SK-N-SH (cell line): ENCODE results near the gene TRPM7. TPM values are rescaled to one million over a fixed set of nuclear protein-coding genes. Genes with fewer than 3 reads are reported as not detected.

ENCODE experiments used
- CTCF ChIA-PET: fragments of 300-600, 350-600 bp; formaldehyde crosslinking; extraction: SDS; loops from one replicate; lab custom pipeline; 2021; lab: Yijun Ruan, JAX
- POLR2A ChIA-PET: fragments of 350-600 bp; sonication (Branson Sonifier 250); formaldehyde crosslinking; extraction: SDS; loops from one replicate; lab custom pipeline; 2020; ENCODE audit warnings: antibody characterized with exemption, inconsistent platforms; lab: Yijun Ruan, JAX
- DNase-seq: peaks from one replicate; pipeline ENCODE4 v3.0.0; 2012
- H2AFZ ChIP-seq: fragments of 200-600 bp; sonication (generic); 2 replicates; pipeline ENCODE4 v1.8.1; 2016; ENCODE audit warnings: antibody characterized with exemption, mild to moderate bottlenecking, low read depth
- H3F3A ChIP-seq: fragments of 200-600 bp; sonication (generic); replicated peaks from 2 replicates; pipeline ENCODE3; 2016; ENCODE audit warnings: antibody characterized with exemption, mild to moderate bottlenecking; ENCODE audit not compliant: insufficient read depth
- H3K27ac ChIP-seq, 2 experiments: fragments of 200-500 bp in 1 of 2; fragments of 200-600 bp in 1 of 2; sonication (Bioruptor generic) in 1 of 2; sonication (generic), shearing (Covaris generic) in 1 of 2; 2 replicates each; pipeline versions ENCODE4 v1.5.1 to v1.6.1; 2014 to 2016; ENCODE audit warnings: low read depth in 2 of 2, inconsistent platforms in 1 of 2, low read length in 1 of 2, mild to moderate bottlenecking in 1 of 2, mixed read lengths in 1 of 2
- H3K27me3 ChIP-seq: fragments of 200-600 bp; sonication (generic), shearing (Covaris generic); 2 replicates; pipeline ENCODE4 v1.6.1; 2016; ENCODE audit warnings: mixed run types; ENCODE audit not compliant: insufficient read depth
- H3K36me3 ChIP-seq, 2 experiments: fragments of 200-500 bp in 1 of 2; fragments of 200-600 bp in 1 of 2; sonication (Bioruptor generic) in 1 of 2; sonication (generic) in 1 of 2; replicated peaks in 1 of 2; 2 replicates each; pipeline versions ENCODE3 to v1.5.1; 2014 to 2016; ENCODE audit warnings: low read length in 1 of 2, mild to moderate bottlenecking in 1 of 2; ENCODE audit not compliant: insufficient read depth in 2 of 2, control insufficient read depth in 1 of 2
- H3K4me1 ChIP-seq, 2 experiments: fragments of 200-500 bp in 1 of 2; fragments of 200-600 bp in 1 of 2; sonication (Bioruptor generic) in 1 of 2; sonication (generic), shearing (Covaris generic) in 1 of 2; 2 replicates each; pipeline versions ENCODE4 v1.5.1 to v1.6.1; 2014 to 2016; ENCODE audit warnings: low read depth in 1 of 2, low read length in 1 of 2, mixed run types in 1 of 2; ENCODE audit not compliant: insufficient read depth in 2 of 2, control insufficient read depth in 1 of 2
- H3K4me2 ChIP-seq: fragments of 200-600 bp; sonication (generic), shearing (Covaris generic); 2 replicates; pipeline ENCODE4 v1.6.1; 2017; ENCODE audit warnings: mixed run types
- H3K4me3 ChIP-seq, 2 experiments: fragments of 200-500 bp in 1 of 2; fragments of 200-600 bp in 1 of 2; sonication (Bioruptor generic) in 1 of 2; sonication (generic), shearing (Covaris generic) in 1 of 2; 2 replicates each; pipeline versions ENCODE4 v1.5.1 to v1.8.1; 2014 to 2016; ENCODE audit warnings: low read depth in 2 of 2, inconsistent platforms in 1 of 2, low read length in 1 of 2, mild to moderate bottlenecking in 1 of 2, mixed read lengths in 1 of 2, moderate library complexity in 1 of 2
- H3K79me2 ChIP-seq: fragments of 200-600 bp; sonication (generic); 2 replicates; pipeline ENCODE4 v1.8.1; 2017; ENCODE audit warnings: mild to moderate bottlenecking; ENCODE audit not compliant: insufficient read depth
- H3K9ac ChIP-seq: fragments of 200-600 bp; sonication (generic); 2 replicates; pipeline ENCODE4 v1.6.1; 2017; ENCODE audit warnings: mixed run types
- H3K9me2 ChIP-seq: fragments of 200-600 bp; sonication (generic); 2 replicates; pipeline ENCODE4 v1.6.1; 2017; ENCODE audit warnings: mixed run types
- H3K9me3 ChIP-seq: fragments of 200-600 bp; sonication (generic); 2 replicates; pipeline ENCODE4 v1.6.1; 2017; ENCODE audit warnings: mixed run types, mild to moderate bottlenecking, moderate library complexity
- H4K20me1 ChIP-seq: fragments of 200-600 bp; sonication (generic); 2 replicates; pipeline ENCODE4 v1.6.1; 2017; ENCODE audit warnings: mild to moderate bottlenecking, mixed run types; ENCODE audit not compliant: insufficient read depth
- CHD2 ChIP-seq: fragments of 150-350 bp; IDR thresholded peaks from 2 replicates; pipeline ENCODE4 v1.6.1; 2018; ENCODE audit warnings: low read length; ENCODE audit not compliant: partially characterized antibody
- EP300 ChIP-seq, 2 experiments: IDR thresholded peaks; 2 replicates each; pipeline versions ENCODE4 v1.4.0 to v1.6.1; 2012; ENCODE audit warnings: borderline replicate concordance in 1 of 2, low read depth in 1 of 2, low read length in 1 of 2
- EZH2phosphoT487 ChIP-seq: fragments of 200-600 bp; sonication (generic); IDR thresholded peaks from 2 replicates; pipeline ENCODE4 v1.6.1; 2017; ENCODE audit warnings: low read depth, mixed run types, mild to moderate bottlenecking, antibody characterized with exemption, moderate library complexity, borderline replicate concordance
- FOSL2 ChIP-seq: IDR thresholded peaks from 2 replicates; pipeline ENCODE4 v1.4.0; 2012; ENCODE audit warnings: low read depth, mild to moderate bottlenecking, moderate library complexity, borderline replicate concordance
- FOXJ3 ChIP-seq: sonication (generic); formaldehyde crosslinking; IDR thresholded peaks from 2 replicates; pipeline ENCODE4 v1.5.1; 2020; ENCODE audit warnings: mild to moderate bottlenecking, missing genetic modification reagents
- GABPA ChIP-seq: IDR thresholded peaks from 2 replicates; pipeline ENCODE4 v1.4.0; 2012; ENCODE audit warnings: low read depth, mild to moderate bottlenecking
- MEF2A ChIP-seq: IDR thresholded peaks from 2 replicates; pipeline ENCODE4 v1.4.0; 2012; ENCODE audit warnings: low read depth, borderline replicate concordance
- MXI1 ChIP-seq: IDR thresholded peaks from 2 replicates; pipeline ENCODE4 v1.6.1; 2012; ENCODE audit warnings: mild to moderate bottlenecking, low read depth, low read length, improper control_type of control experiment
- RCOR1 ChIP-seq: fragments of 150-350 bp; IDR thresholded peaks from 2 replicates; pipeline ENCODE4 v1.6.1; 2017; ENCODE audit warnings: antibody characterized with exemption, low read length
- RFX5 ChIP-seq: IDR thresholded peaks from 2 replicates; pipeline ENCODE4 v1.6.1; 2012; ENCODE audit warnings: mild to moderate bottlenecking, improper control_type of control experiment, low read length
- SMC3 ChIP-seq: IDR thresholded peaks from 2 replicates; pipeline ENCODE4 v1.6.1; 2012; ENCODE audit warnings: low read depth, low read length, improper control_type of control experiment
- TCF12 ChIP-seq: IDR thresholded peaks from 2 replicates; pipeline ENCODE4 v1.4.0; 2012
- YY1 ChIP-seq: IDR thresholded peaks from 2 replicates; pipeline ENCODE4 v1.4.0; 2012; ENCODE audit warnings: low read depth, mild to moderate bottlenecking
- WGBS: methylation state at CpG from one replicate; pipeline ENCODE4 v1.1.6; 2017; ENCODE audit warnings: low lambda C conversion rate; 5-methylcytosine and 5-hydroxymethylcytosine counted together
- polyA plus RNA-seq, 3 experiments: library from polyadenylated mRNA; depleted of rRNA; stranded (reverse); fragments of >200 nt; gene quantifications; 2 replicates each; pipeline ENCODE4 v1.2.3, GENCODE V29; 2012
- TF ChIP-seq, protein P1 (sequence below): fragments of 200-600 bp; sonication (generic); IDR thresholded peaks from 2 replicates; pipeline ENCODE4 v1.6.1; 2017; ENCODE audit warnings: antibody characterized with exemption, mild to moderate bottlenecking, moderate library complexity
- TF ChIP-seq, protein P2 (sequence below): IDR thresholded peaks from 2 replicates; pipeline ENCODE4 v1.6.1; 2012; ENCODE audit warnings: mild to moderate bottlenecking, low read depth, low read length, moderate library complexity
- TF ChIP-seq, protein P3 (sequence below): IDR thresholded peaks from 2 replicates; pipeline ENCODE4 v1.4.0; 2012; ENCODE audit warnings: low read depth, borderline replicate concordance

The TRPM7 gene
- polyA plus RNA-seq, 1 of the 3 experiments (the other 2 are of a cell fraction) = 5.1 TPM

DNA sequence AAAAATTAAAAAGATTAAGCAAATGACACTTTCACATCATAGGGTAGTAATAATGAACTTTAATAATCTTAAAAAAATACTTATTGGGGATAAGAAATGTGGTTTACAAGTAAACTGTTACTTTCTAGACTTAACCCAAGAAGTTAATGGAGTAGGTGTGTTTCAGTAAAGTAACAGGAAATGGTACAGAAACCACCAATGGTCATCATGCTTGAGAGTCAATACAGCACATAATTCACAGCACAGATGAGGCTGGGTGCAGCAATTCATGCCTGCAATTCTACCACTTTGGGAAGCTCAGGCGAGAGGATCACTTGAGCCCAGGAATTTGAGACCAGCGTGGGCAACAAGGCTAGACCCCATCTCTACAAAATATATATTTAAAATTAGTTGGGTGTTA, 128.6 kb downstream of the TRPM7 start (continued):
- TF ChIP-seq, protein P1, sequence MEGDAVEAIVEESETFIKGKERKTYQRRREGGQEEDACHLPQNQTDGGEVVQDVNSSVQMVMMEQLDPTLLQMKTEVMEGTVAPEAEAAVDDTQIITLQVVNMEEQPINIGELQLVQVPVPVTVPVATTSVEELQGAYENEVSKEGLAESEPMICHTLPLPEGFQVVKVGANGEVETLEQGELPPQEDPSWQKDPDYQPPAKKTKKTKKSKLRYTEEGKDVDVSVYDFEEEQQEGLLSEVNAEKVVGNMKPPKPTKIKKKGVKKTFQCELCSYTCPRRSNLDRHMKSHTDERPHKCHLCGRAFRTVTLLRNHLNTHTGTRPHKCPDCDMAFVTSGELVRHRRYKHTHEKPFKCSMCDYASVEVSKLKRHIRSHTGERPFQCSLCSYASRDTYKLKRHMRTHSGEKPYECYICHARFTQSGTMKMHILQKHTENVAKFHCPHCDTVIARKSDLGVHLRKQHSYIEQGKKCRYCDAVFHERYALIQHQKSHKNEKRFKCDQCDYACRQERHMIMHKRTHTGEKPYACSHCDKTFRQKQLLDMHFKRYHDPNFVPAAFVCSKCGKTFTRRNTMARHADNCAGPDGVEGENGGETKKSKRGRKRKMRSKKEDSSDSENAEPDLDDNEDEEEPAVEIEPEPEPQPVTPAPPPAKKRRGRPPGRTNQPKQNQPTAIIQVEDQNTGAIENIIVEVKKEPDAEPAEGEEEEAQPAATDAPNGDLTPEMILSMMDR = no peak
- no peak for TF ChIP-seq EP300 (IDR thresholded peaks at IDR 0.05; ENCODE audit: borderline replicate concordance in 1 of 2, low read depth in 1 of 2, low read length in 1 of 2)
- no peak for TF ChIP-seq YY1
- TF ChIP-seq GABPA = no peak
- TF ChIP-seq RFX5 = no peak
- TF ChIP-seq MXI1 = no peak
- no peak for TF ChIP-seq FOSL2
- TF ChIP-seq, all 33 proteins: peak for 0

DNA sequence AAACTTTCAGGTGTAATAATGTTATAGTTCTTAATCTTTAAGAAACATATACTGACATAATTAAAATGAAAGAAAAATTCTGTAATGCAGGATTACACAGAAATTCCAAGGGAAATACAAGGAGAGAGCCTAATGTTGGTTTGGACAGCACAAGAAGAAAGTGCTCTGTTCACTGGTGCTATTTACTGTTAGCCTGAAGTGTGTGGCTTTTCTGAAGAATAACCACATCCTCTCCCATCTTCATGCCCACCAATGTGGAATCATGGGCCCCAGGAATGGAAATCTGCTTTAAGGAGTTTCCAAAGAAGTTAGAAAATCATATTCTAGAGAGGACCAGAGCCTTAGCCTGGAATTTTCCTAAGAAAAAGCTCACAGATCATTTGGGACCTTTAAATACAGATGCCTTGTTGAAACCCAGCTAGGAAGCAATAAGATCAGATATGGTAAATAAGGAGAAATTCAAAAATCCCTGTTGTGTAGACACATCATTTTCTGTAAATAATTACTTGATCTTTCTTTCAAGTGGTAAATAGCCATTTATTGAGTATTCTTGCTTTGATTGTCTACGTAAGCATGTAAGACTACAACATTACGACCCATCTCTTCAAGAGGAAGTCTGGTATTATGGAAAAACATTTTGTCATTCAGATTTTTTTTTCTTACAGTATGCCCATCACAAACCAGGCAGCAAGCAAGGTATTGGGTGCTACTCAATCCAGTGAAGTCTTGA, 129.8 kb downstream of the TRPM7 start:
- Histone ChIP-seq H3K79me2 (no peaks in the 10 kb centered on the region), H3K4me3 (no peak overlapping the region), H3K4me1 (no peaks in the 10 kb centered on the region), H4K20me1 (no peaks in the 10 kb centered on the region), H2AFZ (no peak overlapping the region), H3K4me2 (no peak overlapping the region), H3K9me3 (no peaks in the 10 kb centered on the region), H3K9ac (no peak overlapping the region), H3F3A (peaks cover 4% of the 10 kb centered on the region), H3K9me2 (no peaks in the 10 kb centered on the region), H3K36me3 (peaks cover 9 to 33% of the 10 kb centered on the region in 2 experiments), H3K27ac (no peak overlapping the region), H3K27me3 (no peaks in the 10 kb centered on the region)
- no peak for TF ChIP-seq FOSL2
- TF ChIP-seq RCOR1 = no peak
- TF ChIP-seq MXI1 = no peak
- TF ChIP-seq, protein P2, sequence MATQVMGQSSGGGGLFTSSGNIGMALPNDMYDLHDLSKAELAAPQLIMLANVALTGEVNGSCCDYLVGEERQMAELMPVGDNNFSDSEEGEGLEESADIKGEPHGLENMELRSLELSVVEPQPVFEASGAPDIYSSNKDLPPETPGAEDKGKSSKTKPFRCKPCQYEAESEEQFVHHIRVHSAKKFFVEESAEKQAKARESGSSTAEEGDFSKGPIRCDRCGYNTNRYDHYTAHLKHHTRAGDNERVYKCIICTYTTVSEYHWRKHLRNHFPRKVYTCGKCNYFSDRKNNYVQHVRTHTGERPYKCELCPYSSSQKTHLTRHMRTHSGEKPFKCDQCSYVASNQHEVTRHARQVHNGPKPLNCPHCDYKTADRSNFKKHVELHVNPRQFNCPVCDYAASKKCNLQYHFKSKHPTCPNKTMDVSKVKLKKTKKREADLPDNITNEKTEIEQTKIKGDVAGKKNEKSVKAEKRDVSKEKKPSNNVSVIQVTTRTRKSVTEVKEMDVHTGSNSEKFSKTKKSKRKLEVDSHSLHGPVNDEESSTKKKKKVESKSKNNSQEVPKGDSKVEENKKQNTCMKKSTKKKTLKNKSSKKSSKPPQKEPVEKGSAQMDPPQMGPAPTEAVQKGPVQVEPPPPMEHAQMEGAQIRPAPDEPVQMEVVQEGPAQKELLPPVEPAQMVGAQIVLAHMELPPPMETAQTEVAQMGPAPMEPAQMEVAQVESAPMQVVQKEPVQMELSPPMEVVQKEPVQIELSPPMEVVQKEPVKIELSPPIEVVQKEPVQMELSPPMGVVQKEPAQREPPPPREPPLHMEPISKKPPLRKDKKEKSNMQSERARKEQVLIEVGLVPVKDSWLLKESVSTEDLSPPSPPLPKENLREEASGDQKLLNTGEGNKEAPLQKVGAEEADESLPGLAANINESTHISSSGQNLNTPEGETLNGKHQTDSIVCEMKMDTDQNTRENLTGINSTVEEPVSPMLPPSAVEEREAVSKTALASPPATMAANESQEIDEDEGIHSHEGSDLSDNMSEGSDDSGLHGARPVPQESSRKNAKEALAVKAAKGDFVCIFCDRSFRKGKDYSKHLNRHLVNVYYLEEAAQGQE = no peak
- no peak for TF ChIP-seq GABPA
- no peak for TF ChIP-seq RFX5
- no peak for TF ChIP-seq EP300 (IDR thresholded peaks at IDR 0.05; ENCODE audit: borderline replicate concordance in 1 of 2, low read depth in 1 of 2, low read length in 1 of 2)
- TF ChIP-seq, protein P3, sequence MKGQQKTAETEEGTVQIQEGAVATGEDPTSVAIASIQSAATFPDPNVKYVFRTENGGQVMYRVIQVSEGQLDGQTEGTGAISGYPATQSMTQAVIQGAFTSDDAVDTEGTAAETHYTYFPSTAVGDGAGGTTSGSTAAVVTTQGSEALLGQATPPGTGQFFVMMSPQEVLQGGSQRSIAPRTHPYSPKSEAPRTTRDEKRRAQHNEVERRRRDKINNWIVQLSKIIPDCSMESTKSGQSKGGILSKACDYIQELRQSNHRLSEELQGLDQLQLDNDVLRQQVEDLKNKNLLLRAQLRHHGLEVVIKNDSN = no peak
- TF ChIP-seq MEF2A = no peak
- TF ChIP-seq CHD2 = no peak
- TF ChIP-seq TCF12 = no peak
- no peak for TF ChIP-seq SMC3
- no peak for TF ChIP-seq FOXJ3 (CRISPR knock-in tag)
- TF ChIP-seq EZH2phosphoT487 = no peak
- no peak for TF ChIP-seq YY1
- 98% methylated on average over 2 of the region's 2 CpGs for WGBS
- POLR2A ChIA-PET = no interaction called here
- no peak for DNase-seq
- CTCF ChIA-PET = interaction anchor here (0.6 kb wide), 1 partner anchor 132 kb away, joined by 3 read pairs; no protein-coding TSS in a partner anchor
